HL-60/S4 treated with retinoic acid at 250 ng/mL for 4 days and 3 days (cell line): ENCODE measurements around the gene ZNF827.

Experiments
- in situ Hi-C: fragments of 300-500 bp; cut with MboI; formaldehyde crosslinking; loops from 2 replicates; pipeline ENCODE4 v1.7.0; 2022; ENCODE audit warnings: low sequenced_read_pairs

ZNF827 gene

GRCh38 chr4:145804116-145804515, 134.5 kb downstream of the ZNF827 start:
- in situ Hi-C loops: no loop called here

GRCh38 chr4:145799223-145799622, 139.4 kb downstream of the ZNF827 start:
- in situ Hi-C loops: no loop called here

- in situ Hi-C loops: no loop called here
Measured at GRCh38 chr4:145797278-145797677, 141.3 kb downstream of the ZNF827 start.

GRCh38 chr4:145796346-145796745, 142.3 kb downstream of the ZNF827 start:
- in situ Hi-C loops: no loop called here

- in situ Hi-C loops: no loop called here
Measured at GRCh38 chr4:145795521-145795920, 143.1 kb downstream of the ZNF827 start.

- in situ Hi-C loops: no loop called here
Measured at GRCh38 chr4:145792429-145792828, 146.2 kb downstream of the ZNF827 start.

- in situ Hi-C loops: no loop called here
Measured at GRCh38 chr4:145791988-145792387, 146.6 kb downstream of the ZNF827 start.

- in situ Hi-C loops: no loop called here
Measured at GRCh38 chr4:145788755-145789154, 149.9 kb downstream of the ZNF827 start.

- in situ Hi-C loops: no loop called here
Measured at GRCh38 chr4:145786830-145787229, 151.8 kb downstream of the ZNF827 start.

GRCh38 chr4:145786261-145786660, 152.4 kb downstream of the ZNF827 start:
- in situ Hi-C loops: no loop called here

- in situ Hi-C loops: no loop called here
Measured at GRCh38 chr4:145785391-145786008, 153.1 kb downstream of the ZNF827 start.

GRCh38 chr4:145784036-145784435, 154.6 kb downstream of the ZNF827 start:
- in situ Hi-C loops: no loop called here

GRCh38 chr4:145782756-145783155, 155.9 kb downstream of the ZNF827 start:
- in situ Hi-C loops: no loop called here

GRCh38 chr4:145781351-145781750, 157.3 kb downstream of the ZNF827 start:
- in situ Hi-C loops: no loop called here

- in situ Hi-C loops: no loop called here
Measured at GRCh38 chr4:145779319-145779801, 159.3 kb downstream of the ZNF827 start.

GRCh38 chr4:145776208-145776607, 162.4 kb downstream of the ZNF827 start:
- in situ Hi-C loops: no loop called here

GRCh38 chr4:145775406-145775805, 163.2 kb downstream of the ZNF827 start:
- in situ Hi-C loops: no loop called here

- in situ Hi-C loops: no loop called here
Measured at GRCh38 chr4:145774473-145774872, 164.2 kb downstream of the ZNF827 start.

GRCh38 chr4:145773581-145774234, 164.9 kb downstream of the ZNF827 start:
- in situ Hi-C loops: no loop called here

GRCh38 chr4:145772347-145772746, 166.3 kb downstream of the ZNF827 start:
- in situ Hi-C loops: no loop called here

- in situ Hi-C loops: no loop called here
Measured at GRCh38 chr4:145770124-145770523, 168.5 kb downstream of the ZNF827 start.

GRCh38 chr4:145769450-145770037, 169.1 kb downstream of the ZNF827 start:
- in situ Hi-C loops: no loop called here
